BE2C (cell line): ENCODE measurements around the gene OLIG2.

Experiments
- DNase-seq: peaks from one replicate; pipeline ENCODE4 v3.0.0-alpha.2; 2020
- H3K27me3 ChIP-seq: fragments of 250-450 bp; sonication (Bioruptor Pico); 2 replicates; pipeline ENCODE4 v1.5.1; 2020; ENCODE audit warnings: mild to moderate bottlenecking
- H3K36me3 ChIP-seq: fragments of 250-450 bp; sonication (Bioruptor Pico); 2 replicates; pipeline ENCODE4 v1.5.1; 2020; ENCODE audit warnings: mild to moderate bottlenecking
- H3K4me1 ChIP-seq: fragments of 250-450 bp; sonication (Bioruptor Pico); 2 replicates; pipeline ENCODE4 v1.5.1; 2020
- H3K4me3 ChIP-seq: 2 replicates; pipeline ENCODE4 v1.5.1; 2011; ENCODE audit warnings: low read depth, low read length
- H3K9me3 ChIP-seq: fragments of 250-450 bp; sonication (Bioruptor Pico); 2 replicates; pipeline ENCODE4 v1.5.1; 2020
- TF ChIP-seq, protein P1 (sequence below): IDR thresholded peaks from 2 replicates; pipeline ENCODE4 v1.5.1; 2012; ENCODE audit warnings: mild to moderate bottlenecking, low read depth, low read length

Gene OLIG2

DNA sequence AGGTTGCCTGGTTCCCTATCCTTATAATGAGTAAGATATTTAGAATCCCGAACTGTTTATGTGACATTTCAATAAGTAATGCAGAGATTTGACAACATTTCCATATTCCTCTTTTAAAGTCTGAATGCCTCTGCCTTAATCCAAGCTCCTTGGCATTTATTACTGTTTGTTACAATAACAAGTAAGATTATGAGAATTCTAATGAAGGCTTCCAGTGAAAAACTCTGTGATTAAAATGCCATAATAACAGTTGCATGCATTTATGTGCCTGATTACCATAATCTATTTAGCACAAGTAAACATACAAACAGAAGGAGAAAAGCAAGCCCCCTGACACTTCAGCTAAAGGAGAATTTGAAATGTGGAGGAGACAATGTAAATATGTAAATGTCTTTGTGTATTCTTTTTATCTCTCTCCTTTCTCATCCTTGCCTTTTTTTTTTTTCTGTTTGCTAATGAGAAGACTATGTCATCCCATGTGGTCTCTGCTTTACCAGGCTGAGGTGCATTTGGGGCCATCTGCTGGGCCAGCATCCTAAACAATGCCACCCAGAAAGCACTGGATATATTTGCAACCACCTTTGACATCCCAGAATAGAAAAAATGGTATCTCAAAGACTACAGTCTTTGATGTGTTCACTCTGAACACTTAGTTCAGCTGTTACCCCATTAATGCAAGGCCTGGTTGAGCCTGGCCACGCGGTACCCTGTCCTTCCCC lies 17.2 kb upstream of the OLIG2 start:
- no peak for DNase-seq

DNA sequence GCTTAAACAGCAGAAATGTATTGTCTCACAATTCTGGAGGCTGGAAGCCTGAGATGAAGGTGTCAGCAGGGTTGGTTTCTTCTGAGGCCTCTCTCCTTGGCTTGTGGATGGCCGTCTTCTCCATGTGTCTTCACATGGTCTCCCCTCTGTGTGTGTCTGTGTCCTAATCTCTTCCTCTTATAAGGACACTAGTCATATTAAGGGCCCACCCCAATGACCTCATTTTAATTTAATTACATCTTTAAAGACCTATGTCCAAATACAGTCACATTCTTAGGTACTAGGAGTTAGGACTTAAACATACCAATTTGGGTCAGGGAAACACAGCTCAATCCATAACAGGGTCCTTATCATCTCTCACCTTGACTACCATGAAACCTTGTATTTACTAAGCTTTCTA lies 14.8 kb upstream of the OLIG2 start:
- DNase-seq: no peak

More for the DNA sequence above, 17.2 kb upstream of the OLIG2 start:
- no peak overlapping the region for H3K4me3 ChIP-seq
- no peaks in the 10 kb centered on the region for H3K9me3 ChIP-seq
- no peaks in the 10 kb centered on the region for H3K4me1 ChIP-seq
- no peaks in the 10 kb centered on the region for H3K36me3 ChIP-seq
- TF ChIP-seq, protein P1, sequence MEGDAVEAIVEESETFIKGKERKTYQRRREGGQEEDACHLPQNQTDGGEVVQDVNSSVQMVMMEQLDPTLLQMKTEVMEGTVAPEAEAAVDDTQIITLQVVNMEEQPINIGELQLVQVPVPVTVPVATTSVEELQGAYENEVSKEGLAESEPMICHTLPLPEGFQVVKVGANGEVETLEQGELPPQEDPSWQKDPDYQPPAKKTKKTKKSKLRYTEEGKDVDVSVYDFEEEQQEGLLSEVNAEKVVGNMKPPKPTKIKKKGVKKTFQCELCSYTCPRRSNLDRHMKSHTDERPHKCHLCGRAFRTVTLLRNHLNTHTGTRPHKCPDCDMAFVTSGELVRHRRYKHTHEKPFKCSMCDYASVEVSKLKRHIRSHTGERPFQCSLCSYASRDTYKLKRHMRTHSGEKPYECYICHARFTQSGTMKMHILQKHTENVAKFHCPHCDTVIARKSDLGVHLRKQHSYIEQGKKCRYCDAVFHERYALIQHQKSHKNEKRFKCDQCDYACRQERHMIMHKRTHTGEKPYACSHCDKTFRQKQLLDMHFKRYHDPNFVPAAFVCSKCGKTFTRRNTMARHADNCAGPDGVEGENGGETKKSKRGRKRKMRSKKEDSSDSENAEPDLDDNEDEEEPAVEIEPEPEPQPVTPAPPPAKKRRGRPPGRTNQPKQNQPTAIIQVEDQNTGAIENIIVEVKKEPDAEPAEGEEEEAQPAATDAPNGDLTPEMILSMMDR: no peak
- H3K27me3 ChIP-seq: peaks cover 15% of the 10 kb centered on the region

DNA sequence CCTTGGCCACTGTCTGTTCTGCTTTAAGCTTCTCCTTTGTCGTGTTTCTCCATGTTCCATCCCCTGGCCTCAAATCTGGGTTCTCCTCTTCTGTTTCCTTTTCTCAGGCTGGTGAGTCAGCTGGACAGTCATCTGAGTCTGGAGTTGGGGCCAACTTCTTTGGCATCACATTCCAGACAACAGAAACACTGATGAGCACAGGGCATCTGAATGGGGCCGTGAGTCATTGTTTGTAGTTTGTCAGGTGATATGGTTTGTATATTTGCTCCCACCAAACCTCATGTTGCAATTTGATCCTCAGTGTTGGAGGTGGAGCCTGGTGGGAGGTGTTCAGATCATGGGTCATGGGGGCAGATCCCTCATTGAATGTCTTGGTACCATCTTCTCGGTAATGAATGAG lies 14.3 kb upstream of the OLIG2 start:
- Histone ChIP-seq H3K36me3 (no peaks in the 10 kb centered on the region), H3K9me3 (no peaks in the 10 kb centered on the region), H3K4me1 (no peaks in the 10 kb centered on the region), H3K27me3 (peaks cover 37% of the 10 kb centered on the region), H3K4me3 (no peak overlapping the region)
- TF ChIP-seq, protein P1: no peak
- DNase-seq: no peak

More for the DNA sequence above, 14.8 kb upstream of the OLIG2 start:
- Histone ChIP-seq H3K27me3 (peaks cover 32% of the 10 kb centered on the region), H3K9me3 (no peaks in the 10 kb centered on the region), H3K36me3 (no peaks in the 10 kb centered on the region), H3K4me1 (no peaks in the 10 kb centered on the region), H3K4me3 (no peak overlapping the region)
- TF ChIP-seq, protein P1: no peak

DNA sequence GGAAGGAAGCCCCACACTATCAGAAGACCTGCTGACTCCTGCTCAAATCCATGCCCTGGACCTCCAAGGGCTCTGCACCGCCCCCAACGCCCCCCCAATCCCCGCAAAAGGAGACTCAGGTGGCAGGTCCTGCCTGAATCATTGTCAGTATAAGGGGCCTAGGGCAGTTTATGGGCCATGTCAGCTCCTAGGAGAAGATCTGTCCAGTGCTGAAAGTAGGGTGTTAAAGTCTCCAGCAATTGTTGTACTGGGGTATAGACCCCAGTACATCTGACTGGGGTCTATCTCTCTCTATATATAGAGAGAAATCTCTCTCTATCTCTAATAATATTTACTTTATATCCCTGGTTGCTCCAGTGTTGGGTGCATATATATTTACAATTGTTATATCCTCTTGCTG lies 12.1 kb upstream of the OLIG2 start:
- no peak for DNase-seq
- Histone ChIP-seq H3K36me3 (no peaks in the 10 kb centered on the region), H3K9me3 (no peaks in the 10 kb centered on the region), H3K4me3 (no peak overlapping the region), H3K4me1 (no peaks in the 10 kb centered on the region), H3K27me3 (peaks cover 45% of the 10 kb centered on the region)
- TF ChIP-seq, protein P1: no peak

DNA sequence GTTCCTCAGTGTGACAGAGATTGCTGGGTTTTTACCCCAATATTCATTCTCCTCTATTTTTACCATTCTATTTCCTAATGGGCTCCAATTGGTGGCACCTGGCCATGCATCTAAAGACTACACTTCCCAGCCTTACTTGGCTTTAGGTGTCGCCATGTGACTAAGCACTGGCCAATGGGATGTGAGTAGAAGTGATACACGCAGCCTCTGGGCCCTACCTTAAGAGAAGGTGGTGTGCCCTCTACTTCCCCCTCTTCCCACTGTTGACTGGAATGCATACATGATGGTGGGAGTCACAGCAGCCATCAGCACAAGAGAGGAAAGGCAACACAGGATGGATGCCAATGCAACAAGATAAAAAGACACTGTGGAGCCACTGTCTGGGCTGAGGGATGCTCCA lies 11.4 kb upstream of the OLIG2 start:
- Histone ChIP-seq H3K4me1 (no peaks in the 10 kb centered on the region), H3K4me3 (no peak overlapping the region), H3K36me3 (no peaks in the 10 kb centered on the region), H3K27me3 (peaks cover 51% of the 10 kb centered on the region), H3K9me3 (no peaks in the 10 kb centered on the region)
- TF ChIP-seq, protein P1: no peak
- no peak for DNase-seq

DNA sequence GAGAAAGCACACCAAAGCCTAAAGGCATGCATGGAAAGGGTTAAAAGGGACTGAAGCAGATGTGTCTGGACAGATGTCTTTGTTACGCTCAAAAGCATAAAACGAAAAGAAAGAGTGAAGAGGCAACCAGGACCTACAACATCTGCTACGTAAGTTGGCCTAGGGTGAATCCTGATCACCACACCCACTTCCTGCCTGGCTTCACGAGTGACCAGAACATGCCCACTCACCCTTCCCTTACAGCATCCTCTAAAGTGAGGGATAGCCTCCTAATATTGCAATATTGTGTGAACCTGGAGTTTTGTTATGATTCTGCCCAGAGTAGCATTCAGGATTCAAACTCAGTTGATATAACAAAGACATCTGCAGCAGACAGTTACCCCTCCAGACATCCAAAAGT lies 10.6 kb upstream of the OLIG2 start:
- TF ChIP-seq, protein P1: no peak
- H3K27me3 ChIP-seq: peaks cover 58% of the 10 kb centered on the region
- H3K36me3 ChIP-seq: no peaks in the 10 kb centered on the region
- no peaks in the 10 kb centered on the region for H3K4me1 ChIP-seq
- H3K4me3 ChIP-seq: no peak overlapping the region
- DNase-seq: no peak
- H3K9me3 ChIP-seq: no peaks in the 10 kb centered on the region
